HG03520 (cell line): Measurements from ENCODE around the gene RPTOR.
"Not testable (repeated sequence)": the region's sequence is repeated elsewhere in the genome, so short reads cannot be mapped to it uniquely, and the experiment has no call there.

ENCODE experiments used
- ATAC-seq: cut with Tn5 transposase; IDR thresholded peaks from one replicate; pipeline ENCODE4 v1.9.1; 2021; ENCODE audit warnings: mild to moderate bottlenecking, moderate library complexity; ENCODE audit not compliant: unreplicated experiment

RPTOR gene

DNA sequence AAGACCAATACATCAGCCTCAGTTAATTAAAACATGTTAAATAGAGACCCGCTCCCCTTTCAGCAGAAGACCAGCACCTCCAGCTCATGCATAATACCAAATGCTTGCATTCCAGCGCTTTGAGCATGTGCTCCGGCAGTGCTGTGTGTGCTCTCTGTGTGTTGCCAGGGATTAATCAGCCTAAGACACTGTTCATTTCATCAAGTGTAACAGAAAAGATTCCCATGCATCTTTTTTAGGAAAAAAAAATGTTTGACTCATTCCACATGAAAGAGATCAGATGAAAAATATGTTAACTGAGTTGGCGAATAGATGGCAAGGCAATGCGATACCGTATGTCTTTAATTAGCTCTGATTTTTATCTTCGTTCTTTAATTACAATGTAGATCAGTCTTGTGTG is 187.6 kb downstream of the RPTOR start:
- no peak for ATAC-seq

DNA sequence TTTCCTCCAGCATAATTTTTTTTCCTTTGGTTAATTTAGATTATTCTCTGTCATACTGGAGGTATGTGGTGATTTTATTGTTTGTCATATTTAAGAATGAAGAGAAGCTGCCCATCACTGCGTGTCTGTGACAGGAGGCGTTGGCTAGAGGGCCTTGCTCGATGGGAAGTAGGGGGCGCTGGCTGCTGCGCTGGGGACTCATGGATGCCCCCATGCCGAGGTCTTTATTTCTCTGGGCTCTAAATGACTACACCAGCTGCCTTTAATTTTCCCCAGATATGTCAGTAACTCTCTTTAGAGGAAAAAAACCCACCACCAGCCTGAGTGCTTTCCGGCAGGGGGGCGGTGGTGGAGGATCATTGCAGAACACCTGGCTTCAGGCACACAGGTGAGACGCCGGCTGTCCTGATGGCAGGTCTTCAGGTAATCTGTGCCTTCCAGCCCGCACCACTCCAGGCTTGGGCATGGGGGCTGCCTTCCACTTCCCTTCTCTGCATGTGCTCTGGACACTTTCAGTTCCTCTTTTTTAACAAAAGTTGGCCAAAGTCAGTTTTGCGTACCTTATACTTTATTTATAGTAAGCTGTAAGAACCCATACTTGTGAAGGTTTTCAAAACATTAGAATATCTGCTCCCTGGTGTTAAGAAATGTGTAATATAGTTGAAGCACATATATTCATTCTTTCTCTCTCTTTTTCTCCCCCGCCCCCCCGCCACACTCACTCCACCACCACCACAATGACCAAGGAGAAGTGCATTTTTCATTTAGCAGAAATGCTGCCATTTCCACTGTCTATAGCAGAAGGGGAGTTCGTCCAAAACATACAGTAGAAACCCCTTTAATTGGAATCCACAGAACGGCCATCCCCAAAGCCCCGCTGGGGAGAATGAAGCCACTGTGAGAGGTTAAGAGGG is 192.7 kb downstream of the RPTOR start:
- peak; percentile 70 for ATAC-seq

DNA sequence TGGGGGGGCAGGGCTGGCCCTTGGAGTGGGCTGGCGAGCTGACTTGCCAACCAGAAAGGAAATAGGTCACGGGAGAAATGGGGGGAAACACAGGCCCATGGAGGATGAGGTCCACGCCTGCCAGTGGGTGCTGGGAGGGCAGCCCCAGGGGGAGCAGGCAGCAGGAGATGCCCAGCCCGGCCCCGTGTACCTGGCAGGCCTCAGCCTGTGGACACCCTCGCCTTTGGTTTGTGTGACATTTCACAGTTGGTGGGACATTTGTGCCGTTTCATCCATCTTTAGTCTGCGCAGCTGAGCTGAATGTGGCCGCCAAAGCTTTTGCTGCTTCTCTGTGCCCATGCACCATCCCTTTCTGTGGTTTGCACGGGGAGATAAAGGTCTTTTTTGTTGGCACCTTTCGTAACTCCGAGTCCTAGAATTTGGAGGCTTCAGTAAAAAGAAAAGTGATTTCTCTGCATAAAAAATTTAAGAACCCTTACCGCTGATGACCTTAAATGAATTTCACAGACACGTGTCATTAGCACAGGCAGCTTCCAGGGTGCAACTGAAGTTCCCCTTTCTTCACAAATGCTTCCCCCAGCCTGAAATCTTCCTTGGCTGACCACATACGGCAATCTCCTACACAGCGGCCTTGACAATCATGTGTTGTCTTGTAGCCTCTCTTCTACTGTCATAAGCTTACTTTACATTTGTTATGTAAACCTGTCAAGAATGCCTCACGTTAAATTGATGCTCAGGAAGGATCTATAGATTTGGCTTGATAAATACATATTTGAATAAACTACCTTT is 193.6 kb downstream of the RPTOR start:
- no peak for ATAC-seq

DNA sequence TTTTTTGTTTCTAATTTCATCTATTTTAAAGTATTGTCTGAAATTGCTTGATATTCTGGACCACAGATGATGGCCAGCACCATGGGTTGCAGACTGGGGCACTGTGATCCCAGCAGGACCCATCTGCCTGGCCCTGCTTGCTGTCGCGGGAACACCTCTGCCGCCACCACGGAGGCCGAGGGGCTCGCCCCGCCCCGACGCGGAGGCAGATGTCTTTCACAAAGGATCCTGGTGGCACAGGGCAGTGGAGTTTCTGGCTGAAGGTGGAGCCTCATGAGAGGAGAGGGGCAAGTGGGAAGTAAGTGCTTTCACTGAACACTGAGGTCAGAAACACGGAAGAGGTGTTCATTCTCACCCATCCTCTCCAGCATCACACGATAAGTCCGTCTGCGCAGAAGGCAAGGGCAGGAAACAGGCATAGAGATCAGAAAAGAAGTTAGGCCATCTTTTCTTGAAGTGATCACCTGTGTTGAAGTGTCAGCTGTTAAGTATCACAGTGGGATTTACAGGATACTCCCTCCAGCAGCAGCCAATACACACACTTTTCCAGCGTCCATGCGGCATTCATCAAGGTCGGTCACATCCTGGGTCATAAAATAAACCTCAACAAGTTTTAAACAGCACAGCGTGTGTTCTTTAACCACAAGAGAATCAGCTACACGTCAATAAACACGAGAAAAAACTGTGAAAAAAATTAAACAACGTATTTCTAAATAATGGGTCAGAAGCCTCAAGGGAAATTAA is 194.5 kb downstream of the RPTOR start:
- no peak for ATAC-seq

DNA sequence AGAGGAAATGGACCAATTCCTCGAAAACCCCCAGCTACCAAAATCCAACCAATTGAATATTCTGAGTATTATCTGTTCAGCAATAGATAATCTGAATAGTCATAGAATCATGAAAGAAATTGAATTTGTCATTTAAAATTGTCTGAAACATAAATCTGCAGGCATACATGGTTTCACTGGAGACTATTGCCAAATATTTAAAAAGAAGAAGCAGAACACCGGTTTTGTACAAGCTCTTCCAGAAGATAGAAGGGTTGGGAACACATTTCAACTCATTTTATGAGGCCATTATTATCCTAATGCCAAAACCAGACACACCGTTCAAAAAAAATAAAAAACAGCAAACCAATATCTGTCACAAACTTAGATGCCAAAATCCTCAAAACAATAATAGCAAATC is 195.5 kb downstream of the RPTOR start:
- no peak for ATAC-seq

DNA sequence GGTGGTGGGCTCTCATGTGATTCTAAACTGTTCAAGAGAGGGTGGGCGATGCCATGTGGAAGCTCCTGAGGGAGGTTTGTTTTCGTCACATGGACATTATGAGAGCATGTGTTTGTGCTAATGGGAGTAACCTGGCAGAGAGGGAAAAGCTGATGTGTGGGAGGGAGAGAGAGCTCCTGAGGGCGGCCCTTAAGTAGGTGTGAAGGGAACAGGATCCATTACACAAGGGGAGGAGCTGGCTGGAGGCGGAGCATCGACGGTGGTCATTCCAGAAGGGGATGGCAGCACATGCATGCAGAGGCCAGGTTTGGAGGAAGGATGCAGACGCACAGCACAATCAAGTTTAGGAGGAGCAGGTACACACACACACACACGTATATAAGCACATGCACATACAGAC is 197.5 kb downstream of the RPTOR start:
- no peak for ATAC-seq

DNA sequence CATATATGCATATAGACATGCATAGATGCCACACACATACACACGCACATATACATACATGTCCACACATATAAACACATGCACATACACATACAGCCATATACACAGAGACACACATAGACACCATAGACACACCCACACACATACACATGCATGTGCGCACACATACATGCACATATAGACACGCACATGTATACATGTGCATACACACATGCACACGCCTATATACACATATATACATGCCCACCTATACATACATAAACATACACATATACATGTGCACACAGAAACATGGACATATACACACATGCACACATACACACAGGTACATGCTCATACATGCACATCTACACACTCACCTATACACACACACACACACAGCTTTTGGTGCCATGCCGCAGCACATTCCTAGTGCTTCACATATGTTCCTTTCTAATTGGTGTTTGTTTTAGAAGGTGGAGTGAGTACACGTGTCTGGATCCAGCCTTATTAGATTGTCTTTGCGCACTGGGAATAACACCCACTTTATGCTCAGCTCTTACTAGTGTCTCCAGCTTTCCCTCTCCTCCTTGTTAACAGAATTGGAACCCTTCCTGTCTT is 198.0 kb downstream of the RPTOR start:
- no peak for ATAC-seq

DNA sequence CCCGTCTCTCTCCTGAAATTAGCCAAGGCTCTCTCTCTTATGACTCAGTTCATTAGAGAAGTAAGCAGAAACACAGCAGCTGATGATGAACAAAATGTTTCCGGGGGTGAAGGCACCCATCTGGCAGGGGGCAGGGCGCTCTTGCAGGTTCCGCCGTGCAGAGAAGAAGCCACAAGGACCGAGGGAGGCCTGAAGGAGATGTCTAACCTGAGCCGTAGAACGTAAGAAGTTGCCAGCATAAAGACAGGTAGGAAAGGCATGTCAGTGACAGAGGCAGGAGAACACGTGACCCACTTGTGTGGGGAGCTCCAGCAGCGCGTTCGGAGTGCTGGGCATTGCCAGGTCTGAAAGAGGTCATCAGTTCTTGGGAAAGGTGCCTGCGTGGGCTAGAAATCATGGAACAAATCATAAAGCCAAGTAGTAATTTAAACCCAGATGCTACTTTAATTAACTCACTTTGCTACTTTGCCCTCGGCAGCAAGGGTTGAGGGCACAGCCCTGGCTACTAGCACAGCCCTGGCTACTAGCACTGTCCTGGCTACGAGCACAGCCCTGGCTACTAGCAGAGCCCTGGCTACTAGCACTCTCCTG is 198.6 kb downstream of the RPTOR start:
- no peak for ATAC-seq

DNA sequence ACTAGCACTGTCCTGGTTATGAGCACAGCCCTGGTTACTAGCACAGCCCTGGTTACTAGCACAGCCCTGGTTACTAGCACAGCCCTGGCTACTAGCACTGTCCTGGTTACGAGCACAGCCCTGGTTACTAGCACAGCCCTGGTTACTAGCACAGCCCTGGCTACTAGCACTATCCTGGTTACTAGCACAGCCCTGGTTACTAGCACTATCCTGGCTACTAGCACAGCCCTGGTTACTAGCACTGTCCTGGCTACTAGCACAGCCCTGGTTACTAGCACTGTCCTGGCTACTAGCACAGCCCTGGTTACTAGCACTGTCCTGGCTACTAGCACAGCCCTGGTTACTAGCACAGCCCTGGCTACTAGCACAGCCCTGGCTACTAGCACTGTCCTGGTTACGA is 199.3 kb downstream of the RPTOR start:
- not testable (repeated sequence) for ATAC-seq

DNA sequence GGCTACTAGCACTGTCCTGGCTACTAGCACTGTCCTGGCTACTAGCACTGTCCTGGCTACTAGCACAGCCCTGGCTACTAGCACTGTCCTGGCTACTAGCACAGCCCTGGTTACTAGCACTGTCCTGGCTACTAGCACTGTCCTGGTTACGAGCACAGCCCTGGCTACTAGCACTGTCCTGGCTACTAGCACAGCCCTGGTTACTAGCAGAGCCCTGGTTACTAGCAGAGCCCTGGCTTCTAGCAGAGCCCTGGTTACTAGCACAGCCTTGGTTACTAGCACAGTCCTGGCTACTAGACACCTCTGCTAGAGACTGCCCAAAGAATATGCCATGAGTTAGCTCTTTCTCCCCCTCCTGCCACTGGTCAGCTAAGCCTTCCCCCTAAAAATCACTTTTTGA is 200.1 kb downstream of the RPTOR start:
- not testable (repeated sequence) for ATAC-seq

DNA sequence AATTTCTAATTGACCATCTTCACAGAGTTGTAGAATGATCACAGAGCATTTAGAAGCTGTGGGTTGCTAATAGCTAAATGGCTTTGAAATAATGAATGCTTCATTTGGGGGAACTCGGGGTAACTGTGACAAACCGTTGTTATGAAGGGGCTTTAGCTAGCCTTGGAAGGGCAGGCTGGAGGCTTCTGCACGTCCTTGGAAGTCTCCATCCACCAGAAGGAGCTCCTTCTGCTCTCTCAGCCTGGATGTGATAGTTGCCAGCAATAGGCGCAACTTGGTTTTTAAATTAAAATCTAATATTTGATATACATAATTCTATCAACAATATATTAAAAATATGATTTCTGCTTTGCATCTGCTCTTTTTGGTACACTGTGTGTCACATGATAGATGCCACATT is 200.5 kb downstream of the RPTOR start:
- ATAC-seq: no peak

DNA sequence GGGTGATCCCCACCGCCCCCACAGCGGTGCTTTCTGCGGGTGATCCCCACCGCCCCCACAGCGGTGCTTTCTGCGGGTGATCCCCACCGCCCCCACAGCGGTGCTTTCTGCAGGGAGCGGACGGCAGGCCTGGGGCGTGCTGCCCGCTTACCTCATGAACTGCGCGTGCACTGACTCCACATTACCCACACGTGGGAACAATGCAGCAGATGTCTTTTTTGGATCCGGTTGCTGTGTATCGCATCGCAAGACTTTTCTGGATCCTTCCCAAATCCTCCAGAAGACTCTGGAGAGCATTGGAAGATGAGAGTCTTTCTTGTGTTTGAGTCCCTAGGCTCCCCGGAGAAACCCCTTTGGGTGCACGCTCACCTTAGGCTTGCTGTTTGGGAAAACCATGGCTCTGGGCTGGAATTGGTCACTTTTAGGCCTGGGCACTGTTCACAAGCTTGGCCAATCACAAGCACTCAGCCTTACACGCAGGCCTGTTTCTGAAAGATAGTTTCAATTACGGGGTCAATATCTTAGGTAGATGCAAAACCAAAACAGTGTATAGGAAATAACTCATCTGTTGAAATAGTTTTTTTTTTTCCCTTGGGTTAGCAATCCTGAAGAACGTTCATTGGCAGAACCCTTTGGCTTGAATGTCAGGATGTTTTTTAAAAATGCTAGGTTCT is 201.8 kb downstream of the RPTOR start:
- no peak for ATAC-seq

DNA sequence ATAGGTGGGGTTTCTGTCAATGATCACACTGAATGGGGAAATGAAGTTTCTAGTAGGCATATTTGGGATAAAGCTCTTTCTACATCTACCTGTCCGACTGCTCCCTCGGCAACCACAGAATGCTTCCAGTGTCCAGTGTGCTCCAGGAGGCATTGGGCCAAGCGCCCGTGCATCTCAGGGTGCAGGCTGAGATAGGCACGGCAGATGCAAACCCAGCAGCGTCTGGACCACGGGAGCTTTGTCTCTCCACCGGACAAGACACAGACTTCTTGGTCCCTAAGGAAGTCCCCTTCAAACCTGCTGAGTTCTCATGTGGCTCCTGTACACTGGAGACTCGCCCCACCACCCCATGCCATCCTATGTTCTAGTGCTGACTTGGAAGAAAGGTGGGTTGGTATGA is 202.8 kb downstream of the RPTOR start:
- no peak for ATAC-seq

DNA sequence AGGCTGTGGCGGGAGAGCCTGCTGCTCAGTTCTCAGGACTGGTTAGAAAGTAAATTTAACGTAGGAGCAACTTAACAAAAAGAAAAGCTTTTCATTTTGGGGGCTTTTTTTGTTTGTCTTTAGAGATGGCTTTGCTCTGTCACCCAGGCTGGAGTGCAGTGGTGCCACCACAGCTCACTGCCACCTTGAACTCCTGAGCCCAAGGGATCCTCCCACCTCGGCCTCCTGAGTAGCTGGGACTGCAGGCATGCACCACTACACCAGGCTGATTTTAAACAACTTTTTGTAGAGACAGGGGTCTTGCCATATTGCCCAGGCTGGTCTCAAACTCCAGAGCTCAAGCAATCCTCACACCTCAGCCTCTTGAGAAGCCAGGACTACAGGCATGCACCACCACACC is 205.0 kb downstream of the RPTOR start:
- ATAC-seq: no peak

DNA sequence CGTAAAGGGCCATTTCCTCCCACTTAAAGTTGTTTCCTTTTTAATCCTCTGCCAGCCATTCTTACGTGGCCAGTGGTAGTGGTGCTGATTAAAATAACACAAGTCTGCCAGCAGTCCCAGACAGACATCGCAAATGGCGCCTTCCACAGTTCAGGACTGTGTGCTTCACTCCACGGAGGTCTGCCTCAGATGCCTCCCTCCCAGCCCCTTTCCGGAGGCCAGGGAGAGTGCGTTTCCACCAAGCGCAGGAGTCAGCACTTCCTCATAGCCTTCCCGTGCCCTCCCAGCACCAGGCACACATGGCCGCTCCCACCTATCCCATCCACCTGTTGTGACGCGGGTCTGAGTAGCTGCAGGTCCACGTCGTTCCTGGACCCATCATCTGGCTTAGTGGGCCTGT is 205.6 kb downstream of the RPTOR start:
- ATAC-seq: no peak

DNA sequence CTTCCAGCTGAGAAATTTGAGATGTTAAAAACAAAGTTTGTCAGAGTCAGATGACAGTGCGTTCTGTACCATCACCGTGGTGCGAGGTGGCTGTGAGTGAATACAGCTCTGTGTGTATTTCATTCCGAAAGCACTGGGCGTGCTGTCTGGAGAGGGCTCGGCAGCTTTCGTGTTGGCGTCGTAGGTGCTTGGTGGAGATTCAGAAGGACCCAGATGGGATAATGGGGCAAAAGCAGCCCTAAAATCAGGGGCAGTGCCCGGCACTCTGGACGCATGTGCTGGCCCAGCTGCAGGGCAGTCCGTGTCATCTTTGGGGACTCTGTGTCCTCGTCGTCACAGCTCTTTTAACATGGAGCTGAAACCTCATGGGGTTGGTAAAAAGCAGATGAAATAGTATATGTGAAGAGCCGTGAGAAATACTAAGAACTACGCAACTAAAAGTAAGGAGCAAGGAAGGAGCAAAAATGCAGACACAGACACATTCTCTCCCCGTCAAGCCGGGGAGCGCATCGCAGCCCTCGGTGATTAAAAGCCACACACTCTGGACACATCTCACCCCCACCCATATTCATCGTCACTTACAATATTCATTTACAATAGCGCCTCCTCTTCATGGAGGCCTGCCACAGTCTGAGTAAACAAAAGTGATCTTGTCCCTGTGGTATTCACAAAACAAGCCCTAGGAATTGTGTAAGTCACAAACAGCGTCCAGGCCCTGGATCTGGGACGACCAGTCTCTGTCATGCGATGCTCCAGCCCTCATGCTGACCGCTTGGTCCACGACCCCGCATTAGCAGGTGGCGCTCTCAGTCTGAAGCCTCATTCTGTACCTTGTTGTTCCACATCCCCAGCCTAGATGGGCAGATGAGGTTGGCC is 206.7 kb downstream of the RPTOR start:
- no peak for ATAC-seq

DNA sequence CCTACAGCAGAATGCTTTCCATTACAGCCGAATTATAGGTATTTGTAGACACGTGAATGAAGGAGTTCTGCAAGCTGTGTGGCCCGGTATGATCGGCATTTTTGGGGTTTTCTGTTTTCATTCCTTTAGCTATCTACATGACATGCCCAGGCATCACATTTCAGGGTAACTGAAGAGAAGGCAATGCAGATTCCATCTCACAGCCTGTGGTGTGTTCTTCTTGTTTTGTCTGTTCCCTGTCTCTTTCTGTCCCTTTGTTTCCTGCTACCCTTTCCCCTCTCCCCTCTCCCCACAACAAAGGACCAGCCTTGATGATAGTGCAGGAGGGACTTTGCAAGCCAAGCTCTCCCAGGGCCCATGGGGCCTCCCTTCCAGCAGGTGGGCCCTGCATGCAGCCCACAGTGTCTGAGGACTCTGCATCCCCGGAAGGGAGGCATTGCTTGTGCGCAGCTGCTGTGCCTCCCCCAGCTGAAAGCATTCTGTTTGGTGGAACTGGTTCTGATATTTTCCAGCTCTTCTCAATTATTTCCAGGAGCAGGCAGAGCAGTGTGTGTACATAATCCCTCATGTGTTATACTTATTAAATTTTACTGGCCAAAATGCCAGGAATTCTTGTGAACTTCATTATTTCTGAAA is 207.4 kb downstream of the RPTOR start:
- ATAC-seq: no peak

DNA sequence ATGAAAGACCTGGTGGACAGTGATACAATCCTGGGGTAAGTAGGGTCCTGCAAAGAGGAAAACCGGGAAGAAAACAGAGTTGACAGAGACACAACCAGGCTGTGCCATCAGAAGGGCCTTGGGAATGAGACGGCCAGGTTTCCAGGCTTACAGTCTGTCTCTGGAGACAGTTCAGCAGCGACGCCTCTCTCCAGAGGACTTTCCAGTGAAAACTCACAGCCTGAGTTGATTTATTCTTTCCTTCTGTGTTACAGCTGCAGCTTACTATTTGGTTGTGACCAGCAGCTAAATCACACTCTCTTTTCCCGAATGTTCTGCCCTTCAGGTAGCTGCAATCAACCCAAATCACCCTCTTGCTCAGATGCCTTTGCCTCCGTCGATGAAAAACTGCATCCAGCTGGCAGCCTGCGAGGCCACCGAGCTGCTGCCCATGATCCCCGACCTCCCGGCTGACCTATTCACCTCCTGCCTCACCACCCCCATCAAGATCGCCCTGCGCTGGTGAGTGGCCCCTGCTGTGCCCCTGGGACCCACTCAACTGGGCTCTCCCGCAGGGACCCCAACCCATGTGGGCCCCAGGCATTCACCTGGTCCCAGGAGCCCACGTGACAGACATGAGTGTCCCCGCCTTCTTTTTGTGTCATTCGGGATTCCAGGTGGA is 209.2 kb downstream of the RPTOR start:
- no peak for ATAC-seq
